H1 (cell line): ENCODE measurements around the gene KCNQ1OT1. TPM values are rescaled to one million over a fixed set of nuclear protein-coding genes. Genes with fewer than 3 reads are reported as not detected.

ENCODE experiments used
- CTCF ChIA-PET: fragments of 300-600 bp; sonication (Branson Sonifier 250); formaldehyde crosslinking; loops from one replicate; lab custom pipeline; 2021; ENCODE audit not compliant: partially characterized antibody; lab: Charles Lee
- POLR2A ChIA-PET: fragments of 300-600 bp; sonication (Branson Sonifier 250); formaldehyde crosslinking; loops from one replicate; lab custom pipeline; 2021; ENCODE audit warnings: inconsistent platforms; ENCODE audit not compliant: partially characterized antibody; lab: Charles Lee
- DNase-seq, 2 experiments: peaks; one replicate each; pipeline versions ENCODE4 v3.0.0 to v3.0.0-alpha.2; 2010 to 2022; ENCODE audit warnings: low spot score in 2 of 2, low read depth in 1 of 2, mixed read lengths in 1 of 2
- FAIRE-seq: peaks from 2 replicates; lab custom pipeline; 2011; peaks lifted over from hg19 to GRCh38; lab: Jason Lieb, UNC
- H2AFZ ChIP-seq: 2 replicates; pipeline ENCODE4 v1.8.1; 2012; ENCODE audit warnings: low read length, inconsistent platforms
- H2AK5ac ChIP-seq: 2 replicates; pipeline ENCODE4 v1.6.1; 2013; ENCODE audit warnings: low read depth, low read length
- H2BK120ac ChIP-seq: replicated peaks from 2 replicates; pipeline ENCODE3; 2013; ENCODE audit warnings: low read depth, low read length, inconsistent platforms
- H2BK12ac ChIP-seq: 2 replicates; pipeline ENCODE4 v1.6.1; 2013; ENCODE audit warnings: low read depth, low read length
- H2BK15ac ChIP-seq: 2 replicates; pipeline ENCODE4 v1.6.1; 2013; ENCODE audit warnings: low read length
- H2BK20ac ChIP-seq: 2 replicates; pipeline ENCODE4 v1.6.1; 2013; ENCODE audit warnings: low read length
- H2BK5ac ChIP-seq: 2 replicates; pipeline ENCODE4 v1.6.1; 2013; ENCODE audit warnings: low read depth, low read length
- H3K14ac ChIP-seq: 2 replicates; pipeline ENCODE4 v1.6.1; 2013; ENCODE audit warnings: inconsistent platforms; ENCODE audit not compliant: insufficient read length
- H3K18ac ChIP-seq: 2 replicates; pipeline ENCODE4 v1.6.1; 2013; ENCODE audit warnings: low read length; ENCODE audit errors: extremely low read depth
- H3K23ac ChIP-seq: 2 replicates; pipeline ENCODE4 v1.6.1; 2013; ENCODE audit warnings: inconsistent platforms; ENCODE audit not compliant: insufficient read length
- H3K23me2 ChIP-seq: 2 replicates; pipeline ENCODE4 v1.6.1; 2013; ENCODE audit warnings: low read depth, low read length
- H3K27ac ChIP-seq: 2 replicates; pipeline ENCODE4 v1.6.1; 2011; ENCODE audit warnings: low read depth, low read length, inconsistent platforms
- H3K27me3 ChIP-seq, 4 experiments: replicated peaks in 1 of 4; 1 replicate in 1 of 4; 2 replicates in 3 of 4; pipeline versions ENCODE4 v1.6.1 to v1.8.1; 2011 to 2013; ENCODE audit warnings: low read length in 3 of 4, mild to moderate bottlenecking in 3 of 4, inconsistent platforms in 2 of 4, mixed read lengths in 2 of 4, moderate library complexity in 1 of 4; ENCODE audit not compliant: control insufficient read depth in 3 of 4, insufficient read depth in 3 of 4; ENCODE audit errors: extremely low read depth in 1 of 4
- H3K36me3 ChIP-seq, 4 experiments: 2 replicates each; pipeline versions ENCODE4 v1.6.1 to v1.8.1; 2011 to 2013; ENCODE audit warnings: mild to moderate bottlenecking in 4 of 4, low read length in 3 of 4, moderate library complexity in 2 of 4, control low read depth in 1 of 4, inconsistent platforms in 1 of 4; ENCODE audit not compliant: insufficient read depth in 4 of 4, control insufficient read depth in 2 of 4
- H3K4ac ChIP-seq: replicated peaks from 2 replicates; pipeline ENCODE3; 2013; ENCODE audit warnings: low read length, low read depth, mixed read lengths, inconsistent platforms; ENCODE audit not compliant: insufficient read length
- H3K4me1 ChIP-seq, 4 experiments: replicated peaks in 1 of 4; 1 replicate in 1 of 4; 2 replicates in 3 of 4; pipeline versions ENCODE4 v1.6.1 to v1.8.1; 2011 to 2013; ENCODE audit warnings: low read length in 3 of 4, inconsistent platforms in 2 of 4, mixed read lengths in 1 of 4; ENCODE audit not compliant: insufficient read depth in 4 of 4, control insufficient read depth in 3 of 4
- H3K4me2 ChIP-seq, 2 experiments: 2 replicates each; pipeline versions ENCODE4 v1.6.1 to v1.8.1; 2011 to 2013; ENCODE audit warnings: low read depth in 2 of 2, low read length in 2 of 2, control low read depth in 1 of 2, inconsistent platforms in 1 of 2, mild to moderate bottlenecking in 1 of 2; ENCODE audit not compliant: insufficient read depth in 1 of 2
- H3K4me3 ChIP-seq, 4 experiments: fragments of 200-600, 300-600 bp in 1 of 4; sonication (generic), shearing (Covaris generic), sonication (Bioruptor Twin) in 1 of 4; 2 replicates each; pipeline versions ENCODE4 v1.5.1 to v1.8.1; 2011 to 2016; ENCODE audit warnings: low read length in 4 of 4, low read depth in 3 of 4, control low read depth in 2 of 4, inconsistent platforms in 2 of 4, mild to moderate bottlenecking in 2 of 4, mixed read lengths in 1 of 4, moderate library complexity in 1 of 4; ENCODE audit not compliant: insufficient read depth in 2 of 4; ENCODE audit errors: extremely low read depth in 1 of 4
- H3K56ac ChIP-seq: replicated peaks from 2 replicates; pipeline ENCODE3; 2013; ENCODE audit warnings: low read depth, mild to moderate bottlenecking, mixed read lengths, low read length, inconsistent platforms; ENCODE audit not compliant: insufficient read length
- H3K79me1 ChIP-seq: 2 replicates; pipeline ENCODE4 v1.6.1; 2013; ENCODE audit warnings: low read depth, low read length, control low read depth
- H3K79me2 ChIP-seq, 2 experiments: 2 replicates each; pipeline versions ENCODE4 v1.6.1 to v1.8.1; 2012 to 2013; ENCODE audit warnings: low read length in 2 of 2, mild to moderate bottlenecking in 2 of 2, inconsistent platforms in 1 of 2; ENCODE audit not compliant: insufficient read depth in 2 of 2, control insufficient read depth in 1 of 2
- H3K9ac ChIP-seq, 4 experiments: replicated peaks in 1 of 4; 1 replicate in 1 of 4; 2 replicates in 3 of 4; pipeline versions ENCODE4 v1.6.1 to v1.8.1; 2011 to 2013; ENCODE audit warnings: low read depth in 3 of 4, low read length in 3 of 4, control low read depth in 2 of 4, mild to moderate bottlenecking in 2 of 4, moderate library complexity in 2 of 4, inconsistent platforms in 1 of 4; ENCODE audit errors: extremely low read depth in 1 of 4
- H3K9me3 ChIP-seq, 2 experiments: 2 replicates each; pipeline versions ENCODE4 v1.6.1 to v1.8.1; 2012 to 2013; ENCODE audit warnings: mild to moderate bottlenecking in 2 of 2, moderate library complexity in 2 of 2, control low read depth in 1 of 2, inconsistent platforms in 1 of 2, low read depth in 1 of 2, low read length in 1 of 2, mixed read lengths in 1 of 2; ENCODE audit not compliant: insufficient read depth in 2 of 2
- H4K20me1 ChIP-seq, 2 experiments: replicated peaks in 1 of 2; 2 replicates each; pipeline versions ENCODE3 to v1.8.1; 2011 to 2013; ENCODE audit warnings: inconsistent platforms in 2 of 2, low read length in 2 of 2, mild to moderate bottlenecking in 1 of 2; ENCODE audit not compliant: insufficient read depth in 2 of 2, control insufficient read depth in 1 of 2
- H4K5ac ChIP-seq: 2 replicates; pipeline ENCODE4 v1.6.1; 2013; ENCODE audit warnings: low read length, low read depth, mixed read lengths, inconsistent platforms; ENCODE audit not compliant: insufficient read length
- H4K8ac ChIP-seq: 2 replicates; pipeline ENCODE4 v1.8.0; 2013; ENCODE audit warnings: mild to moderate bottlenecking, moderate library complexity, low read length, inconsistent platforms; ENCODE audit not compliant: insufficient read depth; ENCODE audit errors: extremely low read depth
- H4K91ac ChIP-seq: replicated peaks from 2 replicates; pipeline ENCODE3; 2013; ENCODE audit warnings: low read length, mixed read lengths, inconsistent platforms; ENCODE audit not compliant: insufficient read length
- ATF3 ChIP-seq: IDR thresholded peaks from 2 replicates; pipeline ENCODE4 v1.6.1; 2011; ENCODE audit warnings: low read depth, mild to moderate bottlenecking, low read length; ENCODE audit not compliant: insufficient read depth
- POLR2A ChIP-seq, 2 experiments: IDR thresholded peaks; 1 replicate in 1 of 2; 2 replicates in 1 of 2; pipeline ENCODE4 v1.6.1; 2011; ENCODE audit warnings: low read depth in 2 of 2, low read length in 2 of 2, mild to moderate bottlenecking in 2 of 2; ENCODE audit errors: control extremely low read depth in 1 of 2
- SRF ChIP-seq: IDR thresholded peaks from 2 replicates; pipeline ENCODE4 v1.6.1; 2011; ENCODE audit warnings: mild to moderate bottlenecking, low read depth, low read length, moderate library complexity
- TAF1 ChIP-seq: IDR thresholded peaks from 2 replicates; pipeline ENCODE4 v1.6.1; 2011; ENCODE audit warnings: mild to moderate bottlenecking, low read depth, low read length
- YY1 ChIP-seq: IDR thresholded peaks from 2 replicates; pipeline ENCODE4 v1.6.1; 2011; ENCODE audit warnings: low read depth, mild to moderate bottlenecking, low read length
- WGBS, 2 experiments: shearing (Covaris generic) in 1 of 2; methylation state at CpG; one replicate each; pipeline versions ENCODE4 v1.1.6 to v1.1.7; 2013 to 2015; ENCODE audit warnings: low lambda C conversion rate in 2 of 2, mixed read lengths in 2 of 2, inconsistent platforms in 1 of 2, low coverage in 1 of 2, missing lambda C conversion rate in 1 of 2; ENCODE audit not compliant: insufficient replicate concordance in 2 of 2, insufficient coverage in 1 of 2, insufficient read length in 1 of 2; ENCODE audit errors: extremely low coverage in 1 of 2, missing lambda C conversion rate in 1 of 2; 5-methylcytosine and 5-hydroxymethylcytosine counted together
- polyA plus RNA-seq, 7 experiments: library from polyadenylated mRNA; depleted of rRNA in 3 of 7; stranded (reverse) in 5 of 7; unstranded in 2 of 7; fragments of >200 nt in 5 of 7; fragments of 200-250 nt in 2 of 7; gene quantifications; 1 replicate in 5 of 7; 2 replicates in 1 of 7; 4 replicates in 1 of 7; pipeline versions ENCODE4 v1.2.1 to v1.2.3, GENCODE V29; 2011 to 2013; ENCODE audit warnings: missing spikeins in 2 of 7, mixed read lengths in 2 of 7
- total RNA-seq: library from RNA; stranded (reverse); fragmentation: NEBNext Ultra II Directional; extraction: Animal tissue kit (Norgen Biotek cat#: 25700); gene quantifications from 2 replicates; pipeline ENCODE4 v1.2.1, GENCODE V29; 2021

KCNQ1OT1 gene
- total and polyA plus RNA-seq, 2 of the 8 experiments (the other 6 are each of a cell fraction or from before 2014, with no cell fraction given) = 0.21 to 1.2 TPM

GRCh38 chr11:2701230-2701629, 1.4 kb upstream of the KCNQ1OT1 start:
- Histone ChIP-seq H3K79me2 (peaks cover 0 to 28% of the 10 kb centered on the region in 2 experiments; a peak in 2 of 4 replicates), H3K23me2 (peaks cover 5% of the 10 kb centered on the region; the same call in 1 of the 2 replicates), H3K9me3 (peaks cover 4 to 12% of the 10 kb centered on the region in 2 experiments; a peak in 3 of 4 replicates), H2AK5ac (no peak overlapping the region), H4K8ac (no peak overlapping the region), H3K18ac (no peak overlapping the region; the same call in 1 of the 2 replicates), H4K5ac (no peak overlapping the region), H3K4me2 (peak overlapping the region; percentile 72 to 75; a peak in 1 of 4 replicates), H3K27me3 (peaks cover 5 to 46% (median 26%) of the 10 kb centered on the region in 4 experiments), H3K36me3 (peaks cover 0 to 3% (median 0%) of the 10 kb centered on the region in 4 experiments; a peak in 1 of 8 replicates), H2AFZ (no peak overlapping the region), H3K4ac (no peak overlapping the region), H3K56ac (no peak overlapping the region), H4K91ac (peak overlapping the region; percentile 12), H4K20me1 (peaks cover 2 to 4% of the 10 kb centered on the region in 2 experiments), H2BK12ac (peak overlapping the region; percentile 99; the same call in 1 of the 2 replicates), H2BK20ac (0 out of 2 replicates have a peak overlapping the region, but pooled peaks have one; percentile 6), H3K9ac (no peak overlapping the region), H3K14ac (no peak overlapping the region), H2BK120ac (no peak overlapping the region), H3K4me1 (peaks cover 0 to 24% (median 13%) of the 10 kb centered on the region in 4 experiments; a peak in 6 of 7 replicates), H2BK5ac (no peak overlapping the region; the same call in 1 of the 2 replicates), H2BK15ac (0 out of 2 replicates have a peak overlapping the region, but pooled peaks have one; percentile 93), H3K27ac (no peak overlapping the region), H3K4me3 (no peak overlapping the region), H3K79me1 (no peaks in the 10 kb centered on the region), H3K23ac (no peak overlapping the region)
- FAIRE-seq (no peak), DNase-seq (no peak)
- no peak for TF ChIP-seq TAF1
- TF ChIP-seq SRF = no peak
- no peak for TF ChIP-seq ATF3
- no peak for TF ChIP-seq POLR2A (IDR thresholded peaks at IDR 0.05; ENCODE audit: control extremely low read depth in 1 of 2, low read depth in 2 of 2, low read length in 2 of 2)
- TF ChIP-seq YY1 = no peak
- WGBS, 2 experiments = 79% methylated on average over 7 of the region's 7 CpGs; no CpG with 5 or more reads in 1 of the 2 experiments
- POLR2A ChIA-PET = interaction anchor here (1.3 kb wide), 1 partner anchor 9 kb away, joined by 4 read pairs; no protein-coding TSS in a partner anchor
- CTCF ChIA-PET = interaction anchor here (0.8 to 3.1 kb wide), 6 partner anchors 8 to 187 kb away, joined by 3 to 15 read pairs (median 4); no protein-coding TSS in a partner anchor
